Tongue (tissue), 2 donors: ENCODE data around the gene GATA3. TPM values are rescaled to one million over a fixed set of nuclear protein-coding genes. Genes with fewer than 3 reads are reported as not detected.

ENCODE experiments used
- DNase-seq: peaks from one replicate; pipeline ENCODE4 v3.0.0-alpha.2; 2015
- total RNA-seq: library from RNA; depleted of rRNA; stranded (reverse); fragments of >200 nt; gene quantifications from one replicate; pipeline ENCODE4 v1.2.3, GENCODE V29; 2014

Gene GATA3
- total RNA-seq, 1 donor from 2014 or later, result not detected

- no peak for DNase-seq
Observed at GRCh38 chr10:8100366-8100765, 45.9 kb downstream of the GATA3 start.

DNA sequence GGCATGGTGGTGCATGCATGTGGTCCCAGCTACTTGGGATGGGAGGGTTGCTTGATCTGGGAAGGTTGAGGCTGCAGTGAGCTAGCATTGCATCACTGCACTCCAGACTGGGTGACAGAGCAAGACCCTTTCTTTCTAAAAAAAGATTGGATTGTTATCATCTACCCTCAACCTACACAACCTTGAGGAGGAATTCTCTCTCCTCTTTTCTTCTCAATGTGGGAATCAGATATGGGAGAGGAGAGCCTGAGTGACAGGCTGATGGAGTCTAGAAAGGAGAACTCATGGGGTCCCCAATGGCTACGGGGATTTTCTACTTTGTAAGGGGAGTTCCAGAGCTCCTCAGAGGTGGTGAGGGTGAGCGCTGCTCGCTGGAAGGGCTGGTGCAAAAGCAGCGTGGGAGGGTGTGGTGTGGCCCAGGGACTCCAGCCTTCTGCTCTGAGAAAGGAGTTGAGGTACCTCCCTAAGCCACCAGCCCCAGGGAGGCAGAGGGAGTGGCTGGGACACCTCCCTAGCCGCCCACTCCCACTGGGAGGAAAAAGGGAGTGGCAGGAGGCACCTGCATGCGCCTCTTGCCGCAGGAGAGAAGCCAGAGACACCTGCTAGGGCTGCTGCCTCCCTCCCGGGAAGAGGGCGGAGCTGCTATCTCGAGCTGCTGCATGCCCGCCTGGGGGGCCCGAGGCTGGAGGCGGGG, 48.4 kb downstream of the GATA3 start:
- DNase-seq, result no peak

- no peak for DNase-seq
Observed at GRCh38 chr10:8103543-8103942, 49.1 kb downstream of the GATA3 start.

DNA sequence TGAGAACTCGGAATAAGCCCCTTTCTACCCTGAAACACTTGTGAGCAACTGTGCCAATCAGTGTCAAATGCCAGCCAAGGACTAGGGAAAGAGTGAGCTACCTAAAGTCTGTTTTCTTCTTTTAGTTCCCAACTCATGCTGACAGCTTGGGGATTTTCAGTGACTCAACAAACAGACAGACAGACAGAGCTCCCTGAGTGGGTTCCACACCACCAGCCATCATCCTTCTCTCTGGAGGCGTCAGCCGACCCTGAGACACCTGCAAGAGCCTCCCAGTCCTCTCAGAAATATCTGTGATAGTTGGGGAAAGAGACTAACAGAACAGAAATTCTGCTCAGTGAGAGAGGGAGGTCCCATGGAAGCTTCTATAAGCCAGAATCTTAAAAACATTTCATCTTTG, 49.5 kb downstream of the GATA3 start:
- DNase-seq, result no peak

DNA sequence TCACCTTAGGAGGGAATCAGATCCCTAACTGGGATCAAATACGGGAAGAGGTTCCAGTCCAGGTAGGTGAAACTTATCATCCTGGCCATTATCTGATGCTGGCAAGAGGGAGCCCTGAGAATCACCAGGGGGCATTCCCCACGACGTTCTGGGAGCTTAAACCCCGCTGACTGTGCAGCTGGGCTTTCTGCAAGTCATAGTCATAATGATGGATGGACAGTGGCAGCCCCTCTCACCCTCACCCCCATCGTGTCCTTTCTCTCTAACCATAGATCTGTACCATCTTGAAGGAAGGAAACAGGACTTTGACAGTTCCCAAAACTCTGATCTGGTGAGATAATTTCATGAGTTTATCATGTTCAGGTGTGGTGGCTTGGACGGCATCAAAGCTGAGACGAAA, 50.2 kb downstream of the GATA3 start:
- no peak for DNase-seq

DNA sequence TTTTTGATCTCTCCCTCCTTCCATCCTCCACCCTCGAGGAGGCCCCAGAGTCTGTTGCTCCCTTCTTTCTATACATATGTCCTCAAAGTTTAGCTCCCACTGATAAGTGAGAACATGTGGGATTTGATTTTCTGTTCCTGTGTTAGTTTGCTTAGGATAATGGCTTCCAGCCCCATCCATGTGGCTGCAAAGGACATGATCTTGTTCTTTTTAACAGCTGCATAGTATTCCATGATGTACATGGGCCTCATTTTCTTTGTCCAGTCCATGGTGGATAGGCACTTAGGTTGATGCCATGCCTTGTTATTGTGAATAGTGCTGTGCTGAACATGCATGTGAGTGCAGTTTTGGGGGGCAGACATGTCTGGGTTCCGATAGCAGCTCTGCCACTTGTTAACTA, 51.4 kb downstream of the GATA3 start:
- no peak for DNase-seq

DNA sequence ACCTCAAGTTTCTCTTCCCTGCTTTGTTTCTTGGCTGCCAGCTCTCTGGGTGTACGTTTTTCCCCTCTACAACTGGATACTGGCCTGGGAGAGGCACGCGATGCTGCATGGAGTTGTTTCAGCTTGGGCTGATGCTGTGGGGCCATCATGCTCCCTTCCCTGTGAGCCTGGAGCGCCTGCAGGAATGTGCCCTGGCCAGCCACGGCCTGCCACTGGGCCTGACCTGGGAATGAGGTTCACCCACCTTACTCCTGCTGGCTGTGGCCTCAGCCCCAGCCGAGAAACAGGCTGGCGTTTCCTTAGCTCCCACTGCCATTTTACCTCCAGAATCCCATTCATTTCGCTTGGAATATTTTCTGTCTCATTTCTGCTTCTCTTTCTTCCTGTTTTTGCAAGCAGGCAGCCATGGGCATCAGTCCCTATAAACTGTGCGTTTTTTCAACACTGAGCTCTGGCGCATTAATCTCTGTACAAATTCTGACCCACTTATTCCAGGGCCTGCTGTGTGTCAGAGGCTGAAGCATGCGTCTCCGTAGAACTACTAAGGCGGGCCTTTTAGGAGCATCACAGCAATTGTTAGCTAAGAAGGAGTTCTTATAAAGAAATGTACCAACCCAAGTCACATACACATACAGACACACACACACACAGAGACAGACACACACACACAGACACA, 57.9 kb downstream of the GATA3 start:
- DNase-seq, result no peak

DNA sequence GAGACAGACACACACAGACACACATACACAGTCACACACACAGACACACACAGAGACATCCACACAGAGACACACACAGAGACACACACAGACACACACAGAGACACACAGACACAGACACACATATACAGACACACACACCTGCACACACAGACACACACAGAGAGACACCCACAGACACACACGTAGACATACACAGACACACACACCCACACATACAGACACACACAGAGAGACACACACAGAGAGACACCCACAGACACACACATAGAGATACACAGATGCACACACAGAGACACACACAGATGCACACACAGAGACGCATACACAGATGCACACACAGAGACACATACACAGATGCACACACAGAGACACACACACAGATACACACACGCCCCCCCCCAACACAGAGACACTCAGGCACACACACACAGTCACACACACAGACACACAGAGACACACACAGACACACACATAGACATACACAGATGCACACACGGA, 58.5 kb downstream of the GATA3 start:
- DNase-seq, result no peak

DNA sequence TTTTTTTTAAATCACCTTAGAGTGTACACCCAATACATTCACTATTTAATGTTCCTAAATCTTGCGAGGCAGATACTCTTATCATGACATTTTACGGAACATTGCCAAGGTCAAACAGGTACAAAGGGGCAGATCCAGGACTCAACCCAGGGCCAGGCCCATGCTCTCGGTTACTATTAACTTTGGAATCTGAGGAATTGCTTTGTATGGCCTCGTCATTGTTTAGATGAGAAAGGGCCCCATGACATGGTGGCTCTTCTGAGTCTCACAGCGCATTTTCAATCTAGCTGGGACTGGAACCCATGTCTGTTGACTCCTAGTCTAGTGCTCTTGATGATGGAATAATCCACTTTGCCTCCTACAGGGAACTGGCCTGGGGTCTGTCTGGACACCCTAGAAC, 59.1 kb downstream of the GATA3 start:
- DNase-seq, result no peak

GRCh38 chr10:8114741-8115617, 60.5 kb downstream of the GATA3 start:
- no peak for DNase-seq

GRCh38 chr10:8115618-8115980, 61.1 kb downstream of the GATA3 start:
- no peak for DNase-seq

DNA sequence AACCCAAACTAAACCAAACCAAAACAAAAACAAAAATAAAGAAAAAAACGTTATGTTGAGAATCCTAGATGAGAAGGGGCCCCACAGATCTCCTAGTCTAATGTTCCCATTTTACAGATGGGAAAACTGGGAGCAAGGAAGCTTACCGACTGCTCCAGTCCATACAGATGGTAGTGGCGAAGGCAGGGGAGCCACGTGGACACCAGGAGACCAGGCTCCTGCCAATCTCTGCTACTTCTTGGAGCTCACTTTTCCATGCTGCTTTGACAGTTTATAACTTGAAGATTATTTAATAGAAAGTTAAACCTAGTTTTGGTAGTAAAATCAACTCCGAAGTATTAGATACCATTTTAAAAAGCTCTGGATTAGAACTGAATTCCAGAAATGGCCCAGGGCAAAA, 62.0 kb downstream of the GATA3 start:
- no peak for DNase-seq

DNA sequence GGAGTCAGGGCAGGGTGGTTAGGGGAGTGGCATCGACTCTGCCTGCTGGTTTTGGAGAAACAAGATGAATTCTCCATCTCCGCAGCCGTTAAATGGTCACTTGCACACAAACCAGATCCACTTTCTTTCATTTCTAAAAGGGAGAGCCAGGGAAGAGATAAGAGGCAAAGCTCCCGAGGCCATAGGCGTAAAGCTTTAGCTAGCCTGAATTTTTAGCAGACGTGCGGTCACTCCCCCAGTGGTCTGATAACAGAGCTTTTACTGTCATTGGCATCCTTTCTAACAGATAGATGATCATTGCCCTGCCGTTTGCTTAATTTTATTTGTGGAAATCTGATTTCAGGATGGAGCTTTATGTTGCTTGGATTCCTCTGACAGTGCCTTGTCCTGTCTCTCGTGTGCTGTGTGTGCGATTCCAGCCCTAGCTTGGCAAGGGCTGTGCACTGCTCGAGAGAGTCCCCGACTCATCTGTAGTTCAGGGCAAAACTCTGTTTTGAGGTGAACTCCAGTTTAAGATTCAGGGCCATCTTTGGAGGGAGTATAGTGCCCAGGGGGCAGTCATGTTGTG, 62.5 kb downstream of the GATA3 start:
- DNase-seq, result no peak

DNA sequence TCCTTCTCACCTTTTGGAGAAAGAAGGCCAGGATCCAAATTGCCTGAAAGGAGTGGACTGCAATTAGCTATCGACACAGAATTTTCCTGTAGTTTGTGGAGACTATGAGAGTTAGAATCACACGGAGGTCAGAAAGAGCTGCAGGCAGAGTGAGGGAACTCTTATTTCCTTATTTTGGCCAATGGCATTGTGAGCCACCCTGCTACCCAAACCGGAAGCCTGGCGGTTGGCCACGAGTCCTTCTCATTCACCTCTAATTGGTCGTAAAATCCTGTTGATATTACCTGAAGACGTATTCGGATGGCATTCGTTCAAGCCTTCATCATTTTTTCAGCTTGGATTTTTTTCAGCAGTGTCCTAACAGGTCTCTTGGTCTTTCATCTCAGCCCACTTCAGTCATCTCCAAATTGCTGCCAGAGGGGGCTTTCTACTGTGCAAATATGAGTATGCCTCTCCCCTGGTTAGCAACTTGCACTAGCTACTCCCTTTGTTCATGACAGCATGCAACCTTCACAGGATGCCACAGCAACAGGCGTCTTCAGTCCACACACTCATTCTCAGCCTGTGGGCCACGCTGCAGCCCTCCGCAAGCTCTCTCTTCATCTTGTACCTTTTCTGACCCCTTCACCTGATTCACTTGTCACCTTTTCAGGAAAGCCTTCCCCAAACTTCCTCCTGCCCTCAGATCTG, 66.9 kb downstream of the GATA3 start:
- DNase-seq, result no peak

GRCh38 chr10:8122611-8123369, 68.3 kb downstream of the GATA3 start:
- DNase-seq, result no peak

GRCh38 chr10:8124436-8124835, 69.9 kb downstream of the GATA3 start:
- no peak for DNase-seq

Other genes starting within 250 kb of the GATA3 start
- gene TAF3, start 236.2 kb upstream of the GATA3 start, total RNA-seq, result 3.0 TPM